Sigmoid colon (tissue), 4 donors: ENCODE measurements around the gene ACOX1.

ENCODE experiments used
- CTCF ChIP-seq, 4 experiments: fragments of 450-650 bp in 3 of 4; fragments of 200-600 bp in 1 of 4; IDR thresholded peaks; one replicate each; pipeline ENCODE4 v1.5.1; 2016 to 2019; ENCODE audit warnings: antibody characterized with exemption in 4 of 4, mild to moderate bottlenecking in 3 of 4, moderate library complexity in 2 of 4
- POLR2A ChIP-seq, 2 donors: fragments of 450-650 bp; IDR thresholded peaks; one replicate each; pipeline ENCODE4 v1.6.1; 2016; ENCODE audit warnings: antibody characterized with exemption in 2 of 2, mild to moderate bottlenecking in 2 of 2, moderate library complexity in 2 of 2
- POLR2AphosphoS5 ChIP-seq, 4 donors: sonication (generic); formaldehyde crosslinking; IDR thresholded peaks; one replicate each; pipeline ENCODE4 v1.6.1; 2017; ENCODE audit warnings: antibody characterized with exemption in 4 of 4

GRCh38 chr17:75913537-75914210 is 65.3 kb downstream of the ACOX1 start:
- TF ChIP-seq CTCF (IDR thresholded peaks at IDR 0.05) = no peak
- no peak for TF ChIP-seq POLR2AphosphoS5 (IDR thresholded peaks at IDR 0.05)
- no peak for TF ChIP-seq POLR2A (IDR thresholded peaks at IDR 0.05)
